HL-60 (cell line): ENCODE results near the gene KIAA0232.
"Not testable (repeated sequence)": the region's sequence is repeated elsewhere in the genome, so short reads cannot be mapped to it uniquely, and the experiment has no call there.

Source experiments
- POLR2AphosphoS5 ChIP-seq: IDR thresholded peaks from 2 replicates; pipeline ENCODE4 v1.6.1; 2012; ENCODE audit warnings: low read depth
- TF ChIP-seq, protein P1 (sequence below): IDR thresholded peaks from one replicate; pipeline ENCODE4 v1.5.1; 2011; ENCODE audit warnings: low read length, control low read depth, inconsistent platforms; ENCODE audit not compliant: insufficient read depth
- TF ChIP-seq, protein P2 (sequence below): IDR thresholded peaks from 2 replicates; pipeline ENCODE4 v1.6.1; 2012; ENCODE audit warnings: low read depth; ENCODE audit not compliant: insufficient replicate concordance

DNA sequence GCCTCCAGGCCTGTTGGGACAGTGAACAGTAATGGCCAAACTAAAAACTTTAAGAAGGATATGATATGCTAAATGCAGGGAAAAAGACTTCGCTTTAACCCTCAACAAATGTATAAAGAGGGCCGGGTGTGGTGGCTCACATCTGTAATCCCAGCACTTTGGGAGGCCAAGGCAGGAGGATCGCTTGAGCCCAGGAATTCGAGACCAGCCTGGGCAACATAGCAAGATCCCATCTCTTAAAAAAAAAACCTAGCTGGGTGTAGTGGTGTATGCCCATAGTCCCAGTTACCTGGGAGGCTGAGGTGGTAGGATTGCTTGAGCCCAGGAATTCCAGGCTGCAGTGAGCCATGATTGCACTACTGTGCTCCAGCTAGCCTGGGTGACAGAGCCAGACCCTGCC lies 14.8 kb downstream of the KIAA0232 start:
- TF ChIP-seq, protein P1, sequence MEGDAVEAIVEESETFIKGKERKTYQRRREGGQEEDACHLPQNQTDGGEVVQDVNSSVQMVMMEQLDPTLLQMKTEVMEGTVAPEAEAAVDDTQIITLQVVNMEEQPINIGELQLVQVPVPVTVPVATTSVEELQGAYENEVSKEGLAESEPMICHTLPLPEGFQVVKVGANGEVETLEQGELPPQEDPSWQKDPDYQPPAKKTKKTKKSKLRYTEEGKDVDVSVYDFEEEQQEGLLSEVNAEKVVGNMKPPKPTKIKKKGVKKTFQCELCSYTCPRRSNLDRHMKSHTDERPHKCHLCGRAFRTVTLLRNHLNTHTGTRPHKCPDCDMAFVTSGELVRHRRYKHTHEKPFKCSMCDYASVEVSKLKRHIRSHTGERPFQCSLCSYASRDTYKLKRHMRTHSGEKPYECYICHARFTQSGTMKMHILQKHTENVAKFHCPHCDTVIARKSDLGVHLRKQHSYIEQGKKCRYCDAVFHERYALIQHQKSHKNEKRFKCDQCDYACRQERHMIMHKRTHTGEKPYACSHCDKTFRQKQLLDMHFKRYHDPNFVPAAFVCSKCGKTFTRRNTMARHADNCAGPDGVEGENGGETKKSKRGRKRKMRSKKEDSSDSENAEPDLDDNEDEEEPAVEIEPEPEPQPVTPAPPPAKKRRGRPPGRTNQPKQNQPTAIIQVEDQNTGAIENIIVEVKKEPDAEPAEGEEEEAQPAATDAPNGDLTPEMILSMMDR, result not testable (repeated sequence)
- TF ChIP-seq, protein P2, sequence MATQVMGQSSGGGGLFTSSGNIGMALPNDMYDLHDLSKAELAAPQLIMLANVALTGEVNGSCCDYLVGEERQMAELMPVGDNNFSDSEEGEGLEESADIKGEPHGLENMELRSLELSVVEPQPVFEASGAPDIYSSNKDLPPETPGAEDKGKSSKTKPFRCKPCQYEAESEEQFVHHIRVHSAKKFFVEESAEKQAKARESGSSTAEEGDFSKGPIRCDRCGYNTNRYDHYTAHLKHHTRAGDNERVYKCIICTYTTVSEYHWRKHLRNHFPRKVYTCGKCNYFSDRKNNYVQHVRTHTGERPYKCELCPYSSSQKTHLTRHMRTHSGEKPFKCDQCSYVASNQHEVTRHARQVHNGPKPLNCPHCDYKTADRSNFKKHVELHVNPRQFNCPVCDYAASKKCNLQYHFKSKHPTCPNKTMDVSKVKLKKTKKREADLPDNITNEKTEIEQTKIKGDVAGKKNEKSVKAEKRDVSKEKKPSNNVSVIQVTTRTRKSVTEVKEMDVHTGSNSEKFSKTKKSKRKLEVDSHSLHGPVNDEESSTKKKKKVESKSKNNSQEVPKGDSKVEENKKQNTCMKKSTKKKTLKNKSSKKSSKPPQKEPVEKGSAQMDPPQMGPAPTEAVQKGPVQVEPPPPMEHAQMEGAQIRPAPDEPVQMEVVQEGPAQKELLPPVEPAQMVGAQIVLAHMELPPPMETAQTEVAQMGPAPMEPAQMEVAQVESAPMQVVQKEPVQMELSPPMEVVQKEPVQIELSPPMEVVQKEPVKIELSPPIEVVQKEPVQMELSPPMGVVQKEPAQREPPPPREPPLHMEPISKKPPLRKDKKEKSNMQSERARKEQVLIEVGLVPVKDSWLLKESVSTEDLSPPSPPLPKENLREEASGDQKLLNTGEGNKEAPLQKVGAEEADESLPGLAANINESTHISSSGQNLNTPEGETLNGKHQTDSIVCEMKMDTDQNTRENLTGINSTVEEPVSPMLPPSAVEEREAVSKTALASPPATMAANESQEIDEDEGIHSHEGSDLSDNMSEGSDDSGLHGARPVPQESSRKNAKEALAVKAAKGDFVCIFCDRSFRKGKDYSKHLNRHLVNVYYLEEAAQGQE, result not testable (repeated sequence)
- TF ChIP-seq POLR2AphosphoS5, result not testable (repeated sequence)
